ENCODE measurements around the gene NEK8.

GRCh38 chr17:28756049-28756804 is 27.6 kb downstream of the NEK8 start:
- TF ChIP-seq, protein P1, sequence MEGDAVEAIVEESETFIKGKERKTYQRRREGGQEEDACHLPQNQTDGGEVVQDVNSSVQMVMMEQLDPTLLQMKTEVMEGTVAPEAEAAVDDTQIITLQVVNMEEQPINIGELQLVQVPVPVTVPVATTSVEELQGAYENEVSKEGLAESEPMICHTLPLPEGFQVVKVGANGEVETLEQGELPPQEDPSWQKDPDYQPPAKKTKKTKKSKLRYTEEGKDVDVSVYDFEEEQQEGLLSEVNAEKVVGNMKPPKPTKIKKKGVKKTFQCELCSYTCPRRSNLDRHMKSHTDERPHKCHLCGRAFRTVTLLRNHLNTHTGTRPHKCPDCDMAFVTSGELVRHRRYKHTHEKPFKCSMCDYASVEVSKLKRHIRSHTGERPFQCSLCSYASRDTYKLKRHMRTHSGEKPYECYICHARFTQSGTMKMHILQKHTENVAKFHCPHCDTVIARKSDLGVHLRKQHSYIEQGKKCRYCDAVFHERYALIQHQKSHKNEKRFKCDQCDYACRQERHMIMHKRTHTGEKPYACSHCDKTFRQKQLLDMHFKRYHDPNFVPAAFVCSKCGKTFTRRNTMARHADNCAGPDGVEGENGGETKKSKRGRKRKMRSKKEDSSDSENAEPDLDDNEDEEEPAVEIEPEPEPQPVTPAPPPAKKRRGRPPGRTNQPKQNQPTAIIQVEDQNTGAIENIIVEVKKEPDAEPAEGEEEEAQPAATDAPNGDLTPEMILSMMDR (IDR thresholded peaks at IDR 0.05; ENCODE audit: low read length): no peak
- TF ChIP-seq EZH2 (IDR thresholded peaks at IDR 0.05; ENCODE audit: borderline replicate concordance, low read length): no peak

All from OCI-LY1 (cell line).